GM12878 (cell line): ENCODE measurements around the gene RPL31. TPM values are rescaled to one million over a fixed set of nuclear protein-coding genes. Genes with fewer than 3 reads are reported as not detected.

Experiments
- ATF2 ChIP-seq: IDR thresholded peaks from 2 replicates; pipeline ENCODE4 v1.6.1; 2012; ENCODE audit warnings: low read length, inconsistent platforms
- BHLHE40 ChIP-seq, 2 experiments: fragments of 450-650 bp in 1 of 2; IDR thresholded peaks; 2 replicates each; pipeline ENCODE4 v1.6.1; 2011 to 2017; ENCODE audit warnings: low read depth in 2 of 2, borderline replicate concordance in 1 of 2, improper control_type of control experiment in 1 of 2, low read length in 1 of 2, mild to moderate bottlenecking in 1 of 2
- CUX1 ChIP-seq: IDR thresholded peaks from 2 replicates; pipeline ENCODE4 v1.6.1; 2012; ENCODE audit warnings: improper control_type of control experiment, low read depth, low read length; ENCODE audit not compliant: insufficient replicate concordance
- ESRRA ChIP-seq: IDR thresholded peaks from 2 replicates; pipeline ENCODE4 v1.6.1; 2012; ENCODE audit warnings: mild to moderate bottlenecking, low read length, improper control_type of control experiment
- HDAC2 ChIP-seq: fragments of 200-600 bp; sonication (generic); IDR thresholded peaks from 2 replicates; pipeline ENCODE4 v1.6.1; 2017
- MEF2B ChIP-seq: fragments of 450-650 bp; IDR thresholded peaks from 2 replicates; pipeline ENCODE4 v1.6.1; 2018; ENCODE audit warnings: mild to moderate bottlenecking, moderate library complexity; ENCODE audit not compliant: partially characterized antibody, poor library complexity, severe bottlenecking
- MLLT1 ChIP-seq: fragments of 450-650 bp; IDR thresholded peaks from 2 replicates; pipeline ENCODE4 v1.6.1; 2016; ENCODE audit warnings: mild to moderate bottlenecking
- SIX5 ChIP-seq: IDR thresholded peaks from 2 replicates; pipeline ENCODE4 v1.6.1; 2011; ENCODE audit warnings: mild to moderate bottlenecking, low read depth, low read length, moderate library complexity; ENCODE audit not compliant: severe bottlenecking
- SRF ChIP-seq, 2 experiments: IDR thresholded peaks; 2 replicates each; pipeline ENCODE4 v1.6.1; 2011; ENCODE audit warnings: low read depth in 2 of 2, low read length in 2 of 2, mild to moderate bottlenecking in 1 of 2, moderate library complexity in 1 of 2
- STAT1 ChIP-seq: fragments of 450-650 bp; conservative IDR thresholded peaks from 2 replicates; pipeline ENCODE4 v1.6.1; 2014; ENCODE audit warnings: antibody characterized with exemption, mild to moderate bottlenecking
- ZSCAN29 ChIP-seq: fragments of 450-650 bp; IDR thresholded peaks from 2 replicates; pipeline ENCODE4 v1.6.1; 2017; ENCODE audit warnings: mild to moderate bottlenecking, moderate library complexity
- polyA plus RNA-seq, 11 experiments: library from polyadenylated mRNA; depleted of rRNA in 4 of 11; unstranded in 6 of 11; stranded (reverse) in 5 of 11; fragments of >200 nt; fragmentation: Nextera tagmentation in 4 of 11; fragmentation: Illumina TruSeq in 1 of 11; extraction: Ambion mirVana in 4 of 11; extraction: Trizol in 1 of 11; gene quantifications; 1 replicate in 1 of 11; 2 replicates in 10 of 11; pipeline versions ENCODE4 v1.2.1 to v1.2.3, GENCODE V29; 2011 to 2016; ENCODE audit warnings: inconsistent platforms in 2 of 11, missing spikeins in 2 of 11, low read depth in 1 of 11
- total RNA-seq, 4 experiments: library from RNA; depleted of rRNA in 3 of 4; stranded (reverse); fragments of >200 nt in 3 of 4; fragmentation: Illumina TruSeq in 1 of 4; extraction: Trizol in 1 of 4; gene quantifications; 2 replicates each; pipeline versions ENCODE4 v1.2.1 to v1.2.3, GENCODE V29; 2013 to 2021

Gene RPL31
- total and polyA plus RNA-seq, 10 of the 15 experiments (the other 5 are each of a cell fraction or from before 2014, with no cell fraction given) = 1,643 to 8,551 (median 2,208) TPM

GRCh38 chr2:101012054-101012705 lies 10.1 kb downstream of the RPL31 start (continued):
- TF ChIP-seq CUX1 = peak; percentile 90
- TF ChIP-seq SRF (IDR thresholded peaks at IDR 0.05; ENCODE audit: low read depth in 2 of 2, low read length in 2 of 2) = no peak
- no peak for TF ChIP-seq STAT1
- TF ChIP-seq BHLHE40 (IDR thresholded peaks at IDR 0.05; ENCODE audit: borderline replicate concordance in 1 of 2, low read depth in 2 of 2, low read length in 1 of 2) = peak; percentile 8 to 14; a peak in 1 of 4 replicates
- TF ChIP-seq HDAC2 = no peak
- TF ChIP-seq ZSCAN29 = no peak
- TF ChIP-seq ESRRA = no peak
- peak; percentile 95 for TF ChIP-seq ATF2
- TF ChIP-seq MLLT1 = peak; percentile 64; the same call in 1 of the 2 replicates
- TF ChIP-seq MEF2B = peak; percentile 76
- no peak for TF ChIP-seq SIX5
